Suprapubic skin (tissue), 4 donors: ENCODE data around the gene CERS1. TPM values are rescaled to one million over a fixed set of nuclear protein-coding genes. Genes with fewer than 3 reads are reported as not detected.
A peak's percentile ranks its signal among the peaks of the same experiment; 100 is the strongest.

Experiments used
- DNase-seq, 2 donors: peaks; one replicate each; pipeline ENCODE4 v3.0.0-alpha.2; 2019; ENCODE audit warnings: low spot score in 2 of 2
- H3K27ac ChIP-seq: fragments of 200-600 bp; sonication (generic); one replicate; pipeline ENCODE4 v1.5.1; 2019
- H3K27me3 ChIP-seq: fragments of 200-600 bp; sonication (generic); one replicate; pipeline ENCODE4 v1.5.1; 2019
- H3K36me3 ChIP-seq: fragments of 200-600 bp; sonication (generic); one replicate; pipeline ENCODE4 v1.5.1; 2019
- H3K4me1 ChIP-seq: fragments of 200-600 bp; sonication (generic); one replicate; pipeline ENCODE4 v1.5.1; 2019
- H3K4me3 ChIP-seq: fragments of 200-600 bp; sonication (generic); one replicate; pipeline ENCODE4 v1.5.1; 2019; ENCODE audit warnings: mild to moderate bottlenecking
- H3K9me3 ChIP-seq: fragments of 200-600 bp; sonication (generic); one replicate; pipeline ENCODE4 v1.5.1; 2019
- CTCF ChIP-seq, 2 donors: fragments of 200-600 bp in 1 of 2; fragments of 450-650 bp in 1 of 2; sonication (generic) in 1 of 2; IDR thresholded peaks; one replicate each; pipeline ENCODE4 v1.5.1; 2016 to 2019; ENCODE audit warnings: antibody characterized with exemption in 2 of 2, mild to moderate bottlenecking in 1 of 2, moderate library complexity in 1 of 2
- EP300 ChIP-seq: sonication (generic); formaldehyde crosslinking; IDR thresholded peaks from one replicate; pipeline ENCODE4 v1.6.1; 2017; ENCODE audit warnings: antibody characterized with exemption
- POLR2A ChIP-seq, 2 donors: fragments of 450-650 bp; IDR thresholded peaks; one replicate each; pipeline ENCODE4 v1.6.1; 2017; ENCODE audit warnings: antibody characterized with exemption in 2 of 2, mild to moderate bottlenecking in 2 of 2, moderate library complexity in 2 of 2
- POLR2AphosphoS5 ChIP-seq, 3 donors: sonication (generic); formaldehyde crosslinking; IDR thresholded peaks; one replicate each; pipeline ENCODE4 v1.6.1; 2017; ENCODE audit warnings: antibody characterized with exemption in 3 of 3
- WGBS: methylation state at CpG from one replicate; pipeline ENCODE4 v1.1.5; 2018; 5-methylcytosine and 5-hydroxymethylcytosine counted together
- total RNA-seq, 4 donors: library from RNA; depleted of rRNA; stranded (reverse); fragments of >200 nt; gene quantifications; one replicate each; pipeline ENCODE4 v1.1.0, GENCODE V29; 2016

Gene CERS1
- total RNA-seq, 4 donors from 2014 or later, result 0.68 TPM; not detected in 3

DNA sequence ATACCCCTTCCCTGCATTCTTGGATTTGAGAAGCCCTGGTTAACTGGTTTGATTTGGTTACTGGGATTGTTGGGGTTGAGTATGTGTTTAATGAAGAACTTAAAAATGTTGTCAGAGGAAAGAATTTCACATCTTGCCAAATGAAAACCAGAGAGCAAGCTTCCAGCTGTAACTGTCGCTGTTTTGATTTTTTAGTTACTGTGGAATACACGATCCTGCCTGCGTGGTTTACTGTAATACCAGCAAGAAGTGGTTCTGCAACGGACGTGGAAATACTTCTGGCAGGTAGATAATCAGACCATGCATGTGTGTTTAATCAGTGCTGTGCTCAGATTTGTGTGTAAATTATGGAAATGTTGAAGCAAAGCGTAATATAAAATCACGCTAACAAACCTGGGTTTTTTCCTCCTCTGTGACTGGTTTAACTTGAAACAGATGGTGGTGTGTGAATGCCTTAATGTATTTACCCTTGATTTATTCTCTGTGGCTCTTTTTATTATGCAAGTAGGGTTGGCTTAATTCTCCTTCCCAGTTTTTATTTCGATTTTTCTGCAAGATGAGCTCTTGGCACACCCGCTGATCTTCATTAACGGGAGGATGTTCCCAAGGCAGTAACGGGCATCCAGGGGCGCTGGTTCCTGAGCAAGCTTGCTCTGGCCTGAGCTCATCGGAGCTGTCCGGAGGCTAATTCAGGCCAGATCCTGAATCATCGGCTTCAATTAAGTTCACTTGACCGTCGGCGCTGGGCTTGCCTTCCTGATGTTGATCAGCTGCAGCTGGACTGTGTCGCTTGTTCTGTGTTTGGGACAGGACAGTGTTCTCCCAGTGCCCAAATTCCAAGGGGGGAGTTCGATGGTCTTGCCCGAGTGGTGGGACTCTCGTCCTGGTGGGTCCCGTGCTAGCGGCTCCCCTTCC, 48.2 kb downstream of the CERS1 start:
- DNase-seq, result no peak
- no peaks in the 10 kb centered on the region for H3K9me3 ChIP-seq
- peaks cover 72% of the 10 kb centered on the region for H3K4me1 ChIP-seq
- H3K36me3 ChIP-seq, result peaks cover 29% of the 10 kb centered on the region
- peak overlapping the region; percentile 77 for H3K27ac ChIP-seq
- no peaks in the 10 kb centered on the region for H3K27me3 ChIP-seq
- WGBS, result 57% methylated on average over 19 of the region's 24 CpGs
- TF ChIP-seq CTCF (IDR thresholded peaks at IDR 0.05) (no peak), EP300 (no peak), POLR2AphosphoS5 (IDR thresholded peaks at IDR 0.05) (no peak), POLR2A (IDR thresholded peaks at IDR 0.05) (no peak)
- no peak overlapping the region for H3K4me3 ChIP-seq

DNA sequence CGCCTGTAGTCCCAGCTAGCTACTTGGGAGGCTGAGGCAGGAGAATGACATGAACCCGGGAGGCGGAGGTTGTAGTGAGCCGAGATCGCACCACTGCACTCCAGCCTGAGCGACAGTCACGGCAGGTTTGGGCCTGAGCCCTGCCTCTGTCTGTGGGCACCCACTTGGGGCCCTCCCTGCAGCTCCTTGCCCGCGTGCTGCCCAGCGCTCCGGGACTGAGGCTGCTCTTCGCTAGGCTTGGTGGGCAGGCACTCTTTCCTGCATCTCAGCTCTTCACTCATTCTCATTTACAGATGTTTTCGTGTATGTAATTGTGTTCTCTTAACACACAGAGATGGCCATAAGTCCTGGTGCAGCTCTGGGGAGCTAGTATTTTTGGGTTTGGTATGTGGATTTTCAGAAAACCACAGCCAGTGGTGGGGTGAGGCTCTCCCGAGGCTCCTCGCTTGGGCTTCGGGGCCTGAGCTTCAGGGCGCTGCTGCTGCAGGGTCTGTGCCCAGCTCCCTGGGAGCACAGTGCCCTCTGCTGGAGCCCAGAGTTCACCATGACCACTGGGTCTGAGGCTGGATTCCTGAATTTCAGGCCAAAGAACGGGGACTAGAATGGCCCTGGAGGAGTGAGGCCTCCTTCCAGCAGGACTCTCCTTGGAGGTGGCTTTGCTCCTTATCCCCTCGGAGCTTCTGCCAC, 49.0 kb downstream of the CERS1 start:
- WGBS, result 43% methylated on average over 18 of the region's 19 CpGs
- Histone ChIP-seq H3K27me3 (no peaks in the 10 kb centered on the region), H3K4me3 (no peak overlapping the region), H3K36me3 (peaks cover 21% of the 10 kb centered on the region), H3K9me3 (no peaks in the 10 kb centered on the region), H3K27ac (peak overlapping the region; percentile 77), H3K4me1 (peaks cover 80% of the 10 kb centered on the region)
- TF ChIP-seq POLR2A (IDR thresholded peaks at IDR 0.05) (no peak), POLR2AphosphoS5 (IDR thresholded peaks at IDR 0.05) (no peak), CTCF (IDR thresholded peaks at IDR 0.05) (peak; percentile 59 to 80), EP300 (no peak)
- DNase-seq, result peak; percentile 86 to 90

DNA sequence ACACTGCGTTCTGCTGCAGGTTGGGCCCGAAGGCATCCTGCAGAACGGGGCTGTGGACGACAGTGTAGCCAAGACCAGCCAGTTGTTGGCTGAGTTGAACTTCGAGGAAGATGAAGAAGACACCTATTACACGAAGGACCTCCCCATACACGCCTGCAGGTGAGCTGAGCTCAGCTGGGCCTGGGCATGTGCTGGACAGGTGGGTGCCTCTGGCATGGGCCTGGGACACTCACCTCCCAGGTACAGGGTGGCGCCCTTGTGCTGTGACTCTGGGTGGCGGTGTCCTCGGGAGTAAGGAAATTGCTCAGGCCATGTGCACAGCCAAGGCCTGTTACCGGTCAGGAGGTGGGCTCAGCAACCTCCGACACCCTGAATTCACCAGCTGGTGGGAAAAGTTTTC, 50.0 kb downstream of the CERS1 start:
- H3K27ac ChIP-seq, result no peak overlapping the region
- peaks cover 11% of the 10 kb centered on the region for H3K36me3 ChIP-seq
- WGBS, result 53% methylated on average over 10 of the region's 12 CpGs
- peaks cover 88% of the 10 kb centered on the region for H3K4me1 ChIP-seq
- H3K27me3 ChIP-seq, result no peaks in the 10 kb centered on the region
- no peak overlapping the region for H3K4me3 ChIP-seq
- H3K9me3 ChIP-seq, result no peaks in the 10 kb centered on the region
- DNase-seq, result no peak
- TF ChIP-seq EP300 (no peak), POLR2A (IDR thresholded peaks at IDR 0.05) (no peak), POLR2AphosphoS5 (IDR thresholded peaks at IDR 0.05) (no peak), CTCF (IDR thresholded peaks at IDR 0.05) (no peak)

DNA sequence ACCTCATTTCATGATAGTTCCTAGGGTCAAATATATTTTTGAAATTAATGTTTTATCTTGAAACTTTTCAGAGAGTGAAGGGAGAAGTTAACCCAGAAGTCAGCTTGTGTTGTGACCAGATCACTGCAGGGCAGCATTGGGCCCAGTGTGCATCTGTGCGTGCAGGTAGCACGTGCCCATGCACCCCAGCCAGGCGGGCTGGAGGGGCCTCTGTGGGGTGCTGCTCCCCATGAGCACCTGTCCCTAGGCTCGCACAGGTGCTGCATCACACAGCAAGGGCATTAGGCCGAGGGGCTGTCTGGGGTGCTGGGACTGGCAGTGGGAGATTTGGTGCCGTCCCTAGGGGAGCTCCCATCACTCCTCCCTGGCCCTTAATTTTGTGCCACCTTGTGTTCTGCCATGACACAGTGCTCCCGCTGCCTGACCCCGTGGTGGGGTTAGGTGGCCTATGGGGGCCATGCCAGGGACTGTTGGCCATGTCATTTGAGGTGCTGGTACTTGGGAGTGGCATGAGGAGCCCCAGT, 51.1 kb downstream of the CERS1 start:
- 100% methylated on average over 2 of the region's 8 CpGs for WGBS
- TF ChIP-seq EP300, result no peak
- no peak for TF ChIP-seq POLR2AphosphoS5 (IDR thresholded peaks at IDR 0.05)
- TF ChIP-seq CTCF (IDR thresholded peaks at IDR 0.05), result no peak
- H3K36me3 ChIP-seq, result no peaks in the 10 kb centered on the region
- no peak overlapping the region for H3K4me3 ChIP-seq
- DNase-seq, result no peak
- H3K9me3 ChIP-seq, result no peaks in the 10 kb centered on the region
- H3K27me3 ChIP-seq, result no peaks in the 10 kb centered on the region
- no peak overlapping the region for H3K27ac ChIP-seq
- H3K4me1 ChIP-seq, result peaks cover 88% of the 10 kb centered on the region

DNA sequence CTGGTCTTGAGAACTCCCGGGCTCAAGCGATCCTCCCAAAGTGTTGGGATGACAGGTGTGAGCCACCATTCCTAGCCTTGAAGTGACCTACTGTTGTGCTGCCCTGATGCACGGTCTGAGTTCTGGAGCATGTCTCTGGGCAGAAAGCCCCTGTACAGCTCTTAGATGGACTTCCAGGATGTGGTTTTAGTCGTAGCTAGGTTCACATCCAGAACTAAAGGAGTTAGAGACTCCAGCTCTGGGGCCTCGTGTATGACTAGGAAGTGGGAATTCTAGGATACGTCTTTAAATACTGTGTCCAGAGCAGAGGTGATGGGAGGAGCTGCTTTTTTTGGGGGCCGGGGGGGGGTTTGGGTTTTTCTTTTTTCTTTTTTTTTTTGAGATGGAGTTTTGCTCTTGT, 52.0 kb downstream of the CERS1 start:
- H3K27me3 ChIP-seq, result no peaks in the 10 kb centered on the region
- H3K4me1 ChIP-seq, result peaks cover 88% of the 10 kb centered on the region
- no peaks in the 10 kb centered on the region for H3K9me3 ChIP-seq
- TF ChIP-seq CTCF (IDR thresholded peaks at IDR 0.05) (no peak), EP300 (no peak), POLR2AphosphoS5 (IDR thresholded peaks at IDR 0.05) (no peak), POLR2A (IDR thresholded peaks at IDR 0.05) (no peak)
- WGBS, result 84% methylated on average over 7 of the region's 7 CpGs
- DNase-seq, result no peak
- H3K4me3 ChIP-seq, result no peak overlapping the region
- no peak overlapping the region for H3K27ac ChIP-seq
- no peaks in the 10 kb centered on the region for H3K36me3 ChIP-seq
